ENCODE measurements around the gene PAPOLA.

GRCh38 chr14:96461950-96462798, 40.0 kb upstream of the PAPOLA start:
- TF ChIP-seq ZZZ3 (IDR thresholded peaks at IDR 0.05) (no peak), PRDM10 (IDR thresholded peaks at IDR 0.05; ENCODE audit: partially characterized antibody) (no peak), SMAD3 (CRISPR knock-in tag; conservative IDR thresholded peaks at IDR 0.05) (no peak), NR4A1 (CRISPR knock-in tag; IDR thresholded peaks at IDR 0.05) (no peak), NR4A1 (tag; IDR thresholded peaks at IDR 0.05) (no peak), IRF2 (CRISPR knock-in tag; IDR thresholded peaks at IDR 0.05) (no peak), TSC22D4 (tag; IDR thresholded peaks at IDR 0.05) (no peak), CTCF (IDR thresholded peaks at IDR 0.05 in 2 of 3, conservative IDR thresholded peaks at IDR 0.05 in 1 of 3; ENCODE audit: insufficient read depth in 2 of 3, low read depth in 1 of 3, low read length in 3 of 3) (no peak)

Measured in K562 (cell line).